DMS53 treated with DMSO at 0.1 percent for 48 hours (cell line): ENCODE data around the gene TMEM132A.

Experiments used
- DNase-seq: peaks from one replicate; lab custom pipeline; 2025; ENCODE audit not compliant: unreplicated experiment; lab: John Stamatoyannopoulos, UW

TMEM132A gene

GRCh38 chr11:60984149-60984548, 59.9 kb downstream of the TMEM132A start:
- no peak for DNase-seq

GRCh38 chr11:60984636-60985035, 60.4 kb downstream of the TMEM132A start:
- no peak for DNase-seq

GRCh38 chr11:60985501-60985900, 61.2 kb downstream of the TMEM132A start:
- no peak for DNase-seq

- no peak for DNase-seq
These were observed 62.0 kb downstream of the TMEM132A start for GRCh38 chr11:60985991-60986915.
